Measurements from ENCODE around the gene OR4D6. TPM values are rescaled to one million over a fixed set of nuclear protein-coding genes. Genes with fewer than 3 reads are reported as not detected.

OR4D6 gene
- total RNA-seq, 1 donor from 2014 or later: not detected

DNA sequence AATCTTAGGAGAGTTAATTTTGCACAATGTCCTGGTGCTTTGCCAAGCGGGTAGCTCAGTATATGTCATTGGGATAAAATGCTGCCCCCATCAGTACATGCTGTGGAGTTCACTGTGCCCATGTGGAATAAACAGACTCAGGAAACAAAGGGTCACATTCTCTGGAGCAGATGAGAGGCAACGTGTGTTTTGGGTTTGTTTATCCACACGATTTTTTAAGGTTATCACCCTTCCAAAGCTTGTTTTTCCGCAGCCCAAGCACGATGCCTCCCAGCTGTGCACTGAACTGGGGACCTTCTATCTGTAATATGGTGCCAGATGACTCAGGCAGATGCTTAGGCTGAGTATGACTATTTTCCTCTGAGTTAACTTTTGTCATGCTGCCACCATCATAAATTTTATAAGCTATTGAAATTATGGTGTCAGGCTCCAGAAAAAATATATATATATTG, 6.5 kb downstream of the OR4D6 start:
- TF ChIP-seq, protein P1, sequence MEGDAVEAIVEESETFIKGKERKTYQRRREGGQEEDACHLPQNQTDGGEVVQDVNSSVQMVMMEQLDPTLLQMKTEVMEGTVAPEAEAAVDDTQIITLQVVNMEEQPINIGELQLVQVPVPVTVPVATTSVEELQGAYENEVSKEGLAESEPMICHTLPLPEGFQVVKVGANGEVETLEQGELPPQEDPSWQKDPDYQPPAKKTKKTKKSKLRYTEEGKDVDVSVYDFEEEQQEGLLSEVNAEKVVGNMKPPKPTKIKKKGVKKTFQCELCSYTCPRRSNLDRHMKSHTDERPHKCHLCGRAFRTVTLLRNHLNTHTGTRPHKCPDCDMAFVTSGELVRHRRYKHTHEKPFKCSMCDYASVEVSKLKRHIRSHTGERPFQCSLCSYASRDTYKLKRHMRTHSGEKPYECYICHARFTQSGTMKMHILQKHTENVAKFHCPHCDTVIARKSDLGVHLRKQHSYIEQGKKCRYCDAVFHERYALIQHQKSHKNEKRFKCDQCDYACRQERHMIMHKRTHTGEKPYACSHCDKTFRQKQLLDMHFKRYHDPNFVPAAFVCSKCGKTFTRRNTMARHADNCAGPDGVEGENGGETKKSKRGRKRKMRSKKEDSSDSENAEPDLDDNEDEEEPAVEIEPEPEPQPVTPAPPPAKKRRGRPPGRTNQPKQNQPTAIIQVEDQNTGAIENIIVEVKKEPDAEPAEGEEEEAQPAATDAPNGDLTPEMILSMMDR (IDR thresholded peaks at IDR 0.05; ENCODE audit: unreplicated experiment): no peak
- H3K9me3 Mint-ChIP-seq (ENCODE audit: low read depth): peaks cover 8% of the 10 kb centered on the region
- H3K27me3 Mint-ChIP-seq: no peaks in the 10 kb centered on the region
- H3K36me3 Mint-ChIP-seq (ENCODE audit: insufficient read depth): no peaks in the 10 kb centered on the region
- H3K4me3 Mint-ChIP-seq (ENCODE audit: low read depth): no peak overlapping the region
- DNase-seq (ENCODE audit: low spot score, unreplicated experiment): no peak
- no peak overlapping the region for H3K27ac Mint-ChIP-seq
- H3K4me1 Mint-ChIP-seq (ENCODE audit: low read depth): peaks cover 1% of the 10 kb centered on the region

DNA sequence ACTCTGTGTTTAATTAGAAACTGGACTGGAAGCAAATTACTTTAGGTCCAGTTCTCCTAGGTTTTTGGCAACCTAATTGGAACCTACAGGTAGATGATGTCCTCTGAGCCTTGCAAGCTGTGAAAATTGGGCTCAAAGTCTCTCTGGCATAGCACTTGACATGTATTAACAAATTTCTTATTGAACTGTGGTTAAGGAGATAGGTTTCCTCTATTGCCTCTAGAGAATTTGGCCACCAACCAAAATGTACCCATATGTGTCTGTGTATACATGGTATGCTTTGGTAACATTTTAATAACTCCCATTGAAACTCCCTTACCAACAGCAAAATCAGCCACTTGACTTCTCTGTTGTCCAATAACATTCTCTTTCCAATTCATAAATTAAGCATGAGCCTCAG, 16.3 kb downstream of the OR4D6 start, which contains the start of gene OR4D10:
OR4D10 (plus strand) TSS at position 301 of the 400 bp plus-strand sequence. CDS start 4,115 bp downstream, outside the sequence.
- no peak within 1 kb of the TSS for H3K4me3 Mint-ChIP-seq (ENCODE audit: low read depth)
- no peaks in the 10 kb centered on the region for H3K36me3 Mint-ChIP-seq (ENCODE audit: insufficient read depth)
- no peak within 1 kb of the TSS for H3K27ac Mint-ChIP-seq
- no peaks in the 10 kb centered on the region for H3K9me3 Mint-ChIP-seq (ENCODE audit: low read depth)
- no peaks in the 10 kb centered on the region for H3K4me1 Mint-ChIP-seq (ENCODE audit: low read depth)
- TF ChIP-seq, protein P1 (IDR thresholded peaks at IDR 0.05; ENCODE audit: unreplicated experiment): no peak
- H3K27me3 Mint-ChIP-seq: peaks cover 9% of the 10 kb centered on the region
- DNase-seq (ENCODE audit: low spot score, unreplicated experiment): no peak

DNA sequence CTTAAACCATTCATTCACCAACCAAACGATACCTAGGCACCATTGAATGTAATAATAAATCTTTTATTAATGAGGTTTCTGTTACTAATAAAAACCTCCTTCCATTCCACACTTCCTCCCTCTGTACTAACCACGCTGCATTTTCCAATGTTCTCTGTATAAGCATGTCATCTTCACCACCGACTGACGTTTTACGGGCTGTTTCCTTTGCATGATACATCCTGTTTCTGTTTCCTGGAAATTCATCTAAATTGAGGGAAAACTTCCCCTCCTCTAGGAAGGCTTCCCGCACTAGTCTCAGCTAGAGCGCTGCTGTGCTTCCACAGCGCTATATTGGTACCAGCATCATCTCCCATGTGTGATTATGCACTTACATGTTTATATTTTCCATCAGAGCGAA, 18.4 kb downstream of the OR4D6 start:
- Mint-ChIP-seq H3K4me1 (ENCODE audit: low read depth) (no peaks in the 10 kb centered on the region), H3K4me3 (ENCODE audit: low read depth) (no peak overlapping the region), H3K36me3 (ENCODE audit: insufficient read depth) (no peaks in the 10 kb centered on the region), H3K27ac (no peak overlapping the region), H3K9me3 (ENCODE audit: low read depth) (no peaks in the 10 kb centered on the region), H3K27me3 (peaks cover 10% of the 10 kb centered on the region)
- DNase-seq (ENCODE audit: low spot score, unreplicated experiment): no peak
- TF ChIP-seq, protein P1 (IDR thresholded peaks at IDR 0.05; ENCODE audit: unreplicated experiment): no peak

DNA sequence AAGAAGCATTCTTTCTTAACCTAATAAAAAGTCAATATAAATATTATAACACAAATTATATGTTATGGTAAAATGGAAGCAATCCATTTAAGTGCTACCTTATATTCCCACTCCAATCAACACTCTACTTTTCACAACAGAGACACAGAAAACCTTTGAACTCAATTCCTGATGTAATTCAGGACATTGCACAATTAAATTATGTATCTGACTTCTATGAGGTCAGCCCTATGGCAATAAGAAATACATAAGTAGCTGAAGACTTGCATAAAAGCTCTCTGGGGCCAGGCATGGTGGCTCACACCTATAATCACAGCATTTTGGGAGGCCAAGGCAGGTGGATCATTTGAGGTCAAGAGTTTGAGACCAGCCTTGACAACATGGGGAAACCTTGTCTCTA, 23.1 kb downstream of the OR4D6 start:
- TF ChIP-seq, protein P1 (IDR thresholded peaks at IDR 0.05; ENCODE audit: unreplicated experiment): no peak
- H3K4me1 Mint-ChIP-seq (ENCODE audit: low read depth): no peaks in the 10 kb centered on the region
- H3K36me3 Mint-ChIP-seq (ENCODE audit: insufficient read depth): no peaks in the 10 kb centered on the region
- H3K9me3 Mint-ChIP-seq (ENCODE audit: low read depth): no peaks in the 10 kb centered on the region
- no peak overlapping the region for H3K27ac Mint-ChIP-seq
- DNase-seq (ENCODE audit: low spot score, unreplicated experiment): no peak
- H3K4me3 Mint-ChIP-seq (ENCODE audit: low read depth): no peak overlapping the region
- peaks cover 7% of the 10 kb centered on the region for H3K27me3 Mint-ChIP-seq

DNA sequence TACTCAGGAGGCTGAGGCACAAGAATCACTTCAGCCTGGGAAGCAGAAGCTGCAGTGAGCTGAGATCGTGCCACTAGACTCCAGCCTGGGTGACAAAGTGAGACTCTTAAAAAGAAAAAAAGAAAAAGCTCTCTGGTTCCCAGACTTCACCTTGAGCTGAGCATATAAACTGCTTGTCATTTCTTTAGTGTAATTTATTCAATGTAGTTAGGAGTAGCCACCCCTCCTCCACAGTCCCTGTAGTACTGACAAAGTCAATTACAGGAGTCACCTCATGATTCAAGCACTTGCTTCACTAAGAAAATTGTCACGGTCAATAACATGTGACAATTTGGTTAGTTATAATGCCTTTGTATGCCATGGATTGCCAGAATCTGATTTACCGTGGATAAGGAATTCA, 23.6 kb downstream of the OR4D6 start:
- Mint-ChIP-seq H3K4me3 (ENCODE audit: low read depth) (no peak overlapping the region), H3K36me3 (ENCODE audit: insufficient read depth) (no peaks in the 10 kb centered on the region), H3K27ac (no peak overlapping the region), H3K4me1 (ENCODE audit: low read depth) (no peaks in the 10 kb centered on the region), H3K27me3 (peaks cover 4% of the 10 kb centered on the region), H3K9me3 (ENCODE audit: low read depth) (no peaks in the 10 kb centered on the region)
- no peak for DNase-seq (ENCODE audit: low spot score, unreplicated experiment)
- TF ChIP-seq, protein P1 (IDR thresholded peaks at IDR 0.05; ENCODE audit: unreplicated experiment): no peak
